GM23338 (cell line): ENCODE measurements around the gene MPV17. TPM values are rescaled to one million over a fixed set of nuclear protein-coding genes. Genes with fewer than 3 reads are reported as not detected.

Experiments used
- ATAC-seq: fragments of 200-7000 bp; cut with Tn5 transposase; 3 replicates; pipeline ENCODE4 v1.9.1; 2020
- DNase-seq: peaks from one replicate; pipeline ENCODE4 v3.0.0-alpha.2; 2015; ENCODE audit warnings: low spot score
- H2AFZ ChIP-seq: fragments of 200-600 bp; sonication (generic); 2 replicates; pipeline ENCODE4 v1.8.0; 2016; ENCODE audit warnings: antibody characterized with exemption, mild to moderate bottlenecking, moderate library complexity
- H3F3A ChIP-seq: fragments of 200-600 bp; sonication (generic); replicated peaks from 2 replicates; pipeline ENCODE4 v1.8.0; 2017; ENCODE audit warnings: antibody characterized with exemption, mixed run types, low read depth
- H3K27ac ChIP-seq: fragments of 200-600 bp; sonication (generic); 2 replicates; pipeline ENCODE4 v1.6.1; 2016; ENCODE audit warnings: low read depth
- H3K27me3 ChIP-seq: fragments of 200-600 bp; sonication (generic); 2 replicates; pipeline ENCODE4 v1.8.0; 2016; ENCODE audit warnings: mild to moderate bottlenecking, mixed run types, moderate library complexity; ENCODE audit not compliant: insufficient read depth
- H3K36me3 ChIP-seq: fragments of 200-600 bp; sonication (generic); 2 replicates; pipeline ENCODE4 v1.8.0; 2016; ENCODE audit warnings: mild to moderate bottlenecking; ENCODE audit not compliant: insufficient read depth
- H3K4me1 ChIP-seq: fragments of 200-600 bp; sonication (generic); 2 replicates; pipeline ENCODE4 v1.8.0; 2016; ENCODE audit warnings: mild to moderate bottlenecking, moderate library complexity; ENCODE audit not compliant: insufficient read depth
- H3K4me2 ChIP-seq: fragments of 200-600 bp; sonication (generic); 2 replicates; pipeline ENCODE4 v1.7.1; 2017; ENCODE audit warnings: mixed run types
- H3K4me3 ChIP-seq: fragments of 200-600 bp; sonication (generic); 2 replicates; pipeline ENCODE4 v1.6.1; 2016; ENCODE audit warnings: mixed run types
- H3K79me2 ChIP-seq: fragments of 200-600 bp; sonication (generic); replicated peaks from 2 replicates; pipeline ENCODE4 v1.8.0; 2017; ENCODE audit warnings: mild to moderate bottlenecking; ENCODE audit not compliant: insufficient read depth
- H3K9me2 ChIP-seq: fragments of 200-600 bp; sonication (generic); 2 replicates; pipeline ENCODE4 v1.8.0; 2017; ENCODE audit not compliant: insufficient read depth
- H4K20me1 ChIP-seq: fragments of 200-600 bp; sonication (generic); replicated peaks from 2 replicates; pipeline ENCODE4 v1.8.0; 2017; ENCODE audit warnings: mild to moderate bottlenecking; ENCODE audit not compliant: insufficient read depth
- H3K27ac Mint-ChIP-seq: 2 replicates; pipeline ENCODE4 v1.8.0; 2020; ENCODE audit warnings: inconsistent platforms, mild to moderate bottlenecking, moderate library complexity, mixed read lengths
- H3K27me3 Mint-ChIP-seq: 3 replicates; pipeline ENCODE4 v1.8.0; 2022; ENCODE audit warnings: low read depth, mild to moderate bottlenecking, moderate library complexity, mixed read lengths, inconsistent platforms; ENCODE audit not compliant: insufficient read depth, poor library complexity
- H3K36me3 Mint-ChIP-seq: 3 replicates; pipeline ENCODE4 v1.8.0; 2021; ENCODE audit warnings: low read depth, mild to moderate bottlenecking, inconsistent platforms, moderate library complexity, mixed read lengths
- H3K4me1 Mint-ChIP-seq: 3 replicates; pipeline ENCODE4 v1.8.0; 2020; ENCODE audit warnings: mild to moderate bottlenecking, inconsistent platforms, mixed read lengths
- H3K4me3 Mint-ChIP-seq: 3 replicates; pipeline ENCODE4 v1.8.0; 2021; ENCODE audit warnings: moderate library complexity, mild to moderate bottlenecking, inconsistent platforms, mixed read lengths
- H3K9me3 Mint-ChIP-seq: 3 replicates; pipeline ENCODE4 v1.8.0; 2020; ENCODE audit warnings: moderate library complexity, mild to moderate bottlenecking, inconsistent platforms, mixed read lengths
- CREB1 ChIP-seq: fragments of 250-450 bp; sonication (Bioruptor Pico); IDR thresholded peaks from 2 replicates; pipeline ENCODE4 v1.5.0; 2020; ENCODE audit warnings: low read depth, mild to moderate bottlenecking, moderate library complexity
- CTCF ChIP-seq, 2 experiments: fragments of 200-600 bp in 1 of 2; sonication (generic) in 1 of 2; conservative IDR thresholded peaks; 2 replicates each; pipeline versions ENCODE4 v1.5.1 to v1.6.1; 2016 to 2017; ENCODE audit warnings: antibody characterized with exemption in 2 of 2, low read depth in 2 of 2, mild to moderate bottlenecking in 2 of 2, moderate library complexity in 1 of 2
- ETS1 ChIP-seq: IDR thresholded peaks from 2 replicates; pipeline ENCODE4 v1.6.1; 2016; ENCODE audit warnings: antibody characterized with exemption
- EZH2 ChIP-seq: fragments of 200-600 bp; sonication (generic); IDR thresholded peaks from one replicate; pipeline ENCODE4 v1.8.0; 2017; ENCODE audit warnings: antibody characterized with exemption, mild to moderate bottlenecking, low read depth; ENCODE audit not compliant: unreplicated experiment
- EZH2phosphoT487 ChIP-seq: fragments of 200-600 bp; sonication (generic); IDR thresholded peaks from one replicate; pipeline ENCODE4 v1.8.1; 2018; ENCODE audit warnings: antibody characterized with exemption; ENCODE audit not compliant: unreplicated experiment
- JUNB ChIP-seq: IDR thresholded peaks from one replicate; pipeline ENCODE4 v1.6.1; 2016; ENCODE audit warnings: antibody characterized with exemption; ENCODE audit not compliant: unreplicated experiment
- NANOG ChIP-seq: IDR thresholded peaks from 2 replicates; pipeline ENCODE4 v1.6.1; 2016; ENCODE audit warnings: antibody characterized with exemption, borderline replicate concordance
- POLR2AphosphoS5 ChIP-seq: IDR thresholded peaks from 2 replicates; pipeline ENCODE4 v1.6.1; 2016; ENCODE audit warnings: antibody characterized with exemption, low read depth
- REST ChIP-seq: IDR thresholded peaks from one replicate; pipeline ENCODE4 v1.6.1; 2018; ENCODE audit warnings: antibody characterized with exemption; ENCODE audit not compliant: unreplicated experiment
- STAT1 ChIP-seq: IDR thresholded peaks from one replicate; pipeline ENCODE4 v1.6.1; 2016; ENCODE audit warnings: antibody characterized with exemption; ENCODE audit not compliant: unreplicated experiment
- ZNF114 ChIP-seq: fragments of 250-450 bp; sonication (Bioruptor Pico); IDR thresholded peaks from 2 replicates; pipeline ENCODE4 v1.5.0; 2020; ENCODE audit warnings: mild to moderate bottlenecking, moderate library complexity
- ZNF331 ChIP-seq: fragments of 250-450 bp; sonication (Bioruptor Pico); IDR thresholded peaks from 2 replicates; pipeline ENCODE4 v1.5.0; 2020; ENCODE audit warnings: low read depth, mild to moderate bottlenecking, moderate library complexity
- ZNF462 ChIP-seq: fragments of 250-450 bp; sonication (Bioruptor Pico); IDR thresholded peaks from 2 replicates; pipeline ENCODE4 v1.5.0; 2020; ENCODE audit warnings: mild to moderate bottlenecking, moderate library complexity
- polyA plus RNA-seq: library from polyadenylated mRNA; unstranded; fragments of >200 nt; fragmentation: Nextera tagmentation; extraction: Ambion mirVana; gene quantifications from 2 replicates; pipeline ENCODE4 v1.2.1, GENCODE V29; 2016
- total RNA-seq: library from RNA; depleted of rRNA; stranded (reverse); fragments of >200 nt; shearing (Covaris generic); gene quantifications from 2 replicates; pipeline ENCODE4 v1.2.3, GENCODE V29; 2014

Gene MPV17
- total and polyA plus RNA-seq, 2 experiments from 2014 or later: 52.5 to 94.2 TPM

- peaks cover 13% of the 10 kb centered on the region for H3F3A ChIP-seq
- no peaks in the 10 kb centered on the region for H3K79me2 ChIP-seq
- ATAC-seq: no peak
- H2AFZ ChIP-seq: no peak overlapping the region
- H3K4me3 Mint-ChIP-seq: no peak overlapping the region
- no peak overlapping the region for H3K27ac Mint-ChIP-seq
- no peak for DNase-seq
- H3K27ac ChIP-seq: no peak overlapping the region
- H3K4me2 ChIP-seq: no peak overlapping the region
- no peaks in the 10 kb centered on the region for H3K9me3 Mint-ChIP-seq
- H3K27me3 ChIP-seq: no peaks in the 10 kb centered on the region
- H3K36me3 Mint-ChIP-seq: no peaks in the 10 kb centered on the region
- H4K20me1 ChIP-seq: no peaks in the 10 kb centered on the region
- no peaks in the 10 kb centered on the region for H3K36me3 ChIP-seq
- H3K4me1 ChIP-seq: peaks cover 27% of the 10 kb centered on the region
- TF ChIP-seq EZH2phosphoT487 (no peak), ZNF462 (CRISPR knock-in tag) (no peak), JUNB (no peak), EZH2 (no peak), CREB1 (CRISPR knock-in tag) (no peak), ZNF331 (CRISPR knock-in tag) (no peak), ETS1 (no peak), CTCF (conservative IDR thresholded peaks at IDR 0.05; ENCODE audit: low read depth in 2 of 2) (no peak), STAT1 (no peak), ZNF114 (CRISPR knock-in tag) (no peak), NANOG (no peak), POLR2AphosphoS5 (no peak), REST (no peak)
- H3K27me3 Mint-ChIP-seq: peaks cover 17% of the 10 kb centered on the region
- H3K4me1 Mint-ChIP-seq: peaks cover 44% of the 10 kb centered on the region
- H3K4me3 ChIP-seq: no peak overlapping the region
- peaks cover 4% of the 10 kb centered on the region; the same call in 1 of the 2 replicates for H3K9me2 ChIP-seq
Measured at GRCh38 chr2:27284996-27285395, 37.9 kb downstream of the MPV17 start.
